ENCODE results near the gene HS2ST1.

The HS2ST1 gene

DNA sequence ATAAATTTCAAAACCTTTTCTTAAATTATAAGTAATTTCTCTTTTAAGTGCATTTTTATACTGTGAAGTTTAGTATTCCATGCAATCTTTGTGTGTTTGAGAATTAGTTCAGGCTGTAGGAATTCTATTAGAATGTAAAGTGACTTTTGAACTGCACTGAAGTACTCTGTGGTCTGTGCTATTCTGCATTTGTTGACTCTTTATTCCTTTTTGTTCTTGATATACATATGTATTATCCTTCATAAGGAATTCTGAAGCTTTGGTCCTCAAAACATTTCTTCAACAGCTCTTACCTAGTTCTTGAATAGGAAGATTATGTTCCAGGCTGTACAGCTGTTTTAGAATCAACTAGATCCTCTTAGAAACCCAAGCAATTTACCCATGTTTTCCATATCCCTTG lies 158.0 kb downstream of the HS2ST1 start:
- DNase-seq (ENCODE audit: low read depth) = no peak

DNA sequence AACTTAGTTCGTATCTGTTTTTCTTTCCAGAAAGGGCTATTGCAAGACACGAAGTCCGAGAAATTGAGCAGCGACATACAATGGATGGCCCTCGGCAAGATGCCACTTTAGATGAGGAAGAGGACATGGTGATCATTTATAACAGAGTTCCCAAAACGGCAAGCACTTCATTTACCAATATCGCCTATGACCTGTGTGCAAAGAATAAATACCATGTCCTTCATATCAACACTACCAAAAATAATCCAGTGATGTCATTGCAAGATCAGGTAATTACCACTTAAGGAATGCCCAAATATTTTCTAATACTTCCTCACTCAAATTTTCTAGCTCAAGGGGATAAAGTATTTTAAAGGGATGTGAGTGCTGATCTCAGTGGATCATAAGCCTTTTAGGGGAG lies 158.5 kb downstream of the HS2ST1 start:
- DNase-seq (ENCODE audit: low read depth) = no peak

GRCh38 chr1:87074001-87074795 lies 159.8 kb downstream of the HS2ST1 start:
- DNase-seq (ENCODE audit: low read depth) = no peak

GRCh38 chr1:87077959-87078639 lies 163.7 kb downstream of the HS2ST1 start:
- no peak for DNase-seq (ENCODE audit: low read depth)

GRCh38 chr1:87084244-87084836 lies 169.9 kb downstream of the HS2ST1 start:
- no peak for DNase-seq (ENCODE audit: low read depth)

DNA sequence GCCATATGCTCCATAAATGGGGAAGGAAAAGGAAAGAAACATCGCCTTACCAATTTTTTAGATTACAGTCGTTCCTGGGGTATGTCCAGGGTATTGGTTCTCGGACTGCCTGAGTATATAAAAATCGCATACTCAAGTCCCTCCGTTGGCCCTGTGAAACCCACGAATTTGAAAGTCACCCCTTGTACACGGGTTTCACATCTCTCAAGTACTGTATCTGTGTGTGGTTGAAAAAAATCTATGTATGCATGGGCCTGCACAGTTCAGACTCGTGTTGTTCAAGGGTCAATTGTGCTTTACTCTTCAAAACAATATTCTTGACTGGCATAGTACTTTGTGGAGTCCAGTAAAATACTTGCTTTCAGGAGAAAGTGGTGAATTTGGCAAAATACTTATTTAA lies 171.7 kb downstream of the HS2ST1 start:
- no peak for DNase-seq (ENCODE audit: low read depth)

- DNase-seq (ENCODE audit: low read depth) = no peak
These were observed 174.8 kb downstream of the HS2ST1 start for GRCh38 chr1:87089070-87089736.

GRCh38 chr1:87089823-87090222 lies 175.4 kb downstream of the HS2ST1 start:
- no peak for DNase-seq (ENCODE audit: low read depth)

GRCh38 chr1:87091425-87091824 lies 177.0 kb downstream of the HS2ST1 start:
- no peak for DNase-seq (ENCODE audit: low read depth)

DNA sequence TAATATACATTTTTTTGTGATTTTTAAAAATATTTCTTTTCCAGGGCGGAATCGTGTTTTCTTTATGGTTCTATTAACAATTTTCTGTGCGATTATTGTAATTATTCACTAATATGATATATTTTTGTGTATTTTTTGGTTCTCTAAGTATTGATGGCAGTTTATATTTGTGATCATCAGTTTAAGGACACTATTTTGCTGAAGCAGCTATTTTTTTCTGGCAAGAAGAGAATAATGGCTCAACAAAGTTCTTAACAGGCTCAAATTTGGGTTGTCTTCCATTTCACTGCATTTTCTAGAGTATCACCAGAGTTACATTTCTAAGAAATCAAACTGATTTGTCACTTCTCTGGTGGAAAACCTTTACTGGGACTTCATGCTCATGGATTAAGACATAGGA lies 178.4 kb downstream of the HS2ST1 start:
- DNase-seq (ENCODE audit: low read depth) = no peak

GRCh38 chr1:87093286-87093685 lies 178.9 kb downstream of the HS2ST1 start:
- no peak for DNase-seq (ENCODE audit: low read depth)

DNA sequence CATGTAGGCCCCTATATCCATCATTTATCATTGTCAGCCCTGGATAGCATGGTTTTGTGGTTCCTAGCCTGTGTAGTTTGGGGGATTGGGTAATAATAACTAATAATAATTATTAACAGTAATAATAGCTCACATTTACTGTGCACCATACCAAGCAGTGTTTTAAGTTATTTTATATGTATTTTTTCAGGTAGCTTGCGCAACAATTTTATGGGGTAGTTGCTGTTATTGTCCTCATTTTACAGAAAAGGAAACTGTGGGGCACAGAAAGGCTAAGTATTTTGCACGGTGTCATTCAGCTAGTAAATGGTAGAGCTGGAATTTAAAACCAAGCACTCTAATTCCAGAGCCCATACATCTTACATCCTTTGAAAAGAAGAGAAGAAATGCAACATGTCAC lies 179.8 kb downstream of the HS2ST1 start:
- no peak for DNase-seq (ENCODE audit: low read depth)

- DNase-seq (ENCODE audit: low read depth) = no peak
These were observed 185.8 kb downstream of the HS2ST1 start for GRCh38 chr1:87100271-87100670.

- no peak for DNase-seq (ENCODE audit: low read depth)
These were observed 188.6 kb downstream of the HS2ST1 start for GRCh38 chr1:87103074-87103473.

DNA sequence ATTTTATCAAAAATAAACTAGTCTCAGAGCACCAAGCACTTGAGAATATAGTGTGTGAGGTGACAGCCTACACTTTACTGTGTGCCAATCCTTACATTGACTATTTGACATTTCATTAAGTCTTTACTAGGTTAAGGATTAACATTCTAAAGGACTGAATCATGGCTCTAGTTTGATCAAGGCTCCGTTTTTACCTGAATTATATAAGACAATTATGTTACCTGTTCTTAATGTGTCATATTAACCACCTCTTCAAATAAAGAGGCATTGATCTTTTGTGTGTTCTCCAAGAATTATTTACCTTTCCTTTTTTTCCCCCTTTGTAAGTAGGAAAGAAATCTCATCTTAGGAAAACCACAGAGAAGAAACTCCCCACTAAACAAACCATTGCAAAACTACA lies 189.7 kb downstream of the HS2ST1 start:
- no peak for DNase-seq (ENCODE audit: low read depth)

- DNase-seq (ENCODE audit: low read depth) = no peak
These were observed 190.5 kb downstream of the HS2ST1 start for GRCh38 chr1:87104945-87105344.

GRCh38 chr1:87106144-87106543 lies 191.7 kb downstream of the HS2ST1 start:
- no peak for DNase-seq (ENCODE audit: low read depth)

DNA sequence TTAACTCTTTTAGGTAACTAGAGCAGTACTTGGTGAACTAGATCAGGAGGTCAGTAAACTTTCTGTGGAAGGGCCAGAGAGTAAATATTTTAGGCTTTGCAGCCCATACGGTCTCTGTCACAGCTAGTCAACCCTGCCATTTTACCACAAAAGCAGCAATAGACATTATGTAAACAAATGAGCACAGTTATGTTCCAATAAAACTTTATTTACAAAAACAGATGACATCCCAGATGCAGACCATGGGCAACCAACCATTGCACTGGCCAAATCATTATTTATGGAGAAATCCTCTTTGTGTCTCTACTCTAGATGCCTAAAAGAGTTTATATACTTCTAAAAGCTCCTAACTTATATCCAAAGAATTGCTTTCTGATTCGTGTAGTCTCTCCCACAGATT lies 192.4 kb downstream of the HS2ST1 start:
- DNase-seq (ENCODE audit: low read depth) = no peak

DNA sequence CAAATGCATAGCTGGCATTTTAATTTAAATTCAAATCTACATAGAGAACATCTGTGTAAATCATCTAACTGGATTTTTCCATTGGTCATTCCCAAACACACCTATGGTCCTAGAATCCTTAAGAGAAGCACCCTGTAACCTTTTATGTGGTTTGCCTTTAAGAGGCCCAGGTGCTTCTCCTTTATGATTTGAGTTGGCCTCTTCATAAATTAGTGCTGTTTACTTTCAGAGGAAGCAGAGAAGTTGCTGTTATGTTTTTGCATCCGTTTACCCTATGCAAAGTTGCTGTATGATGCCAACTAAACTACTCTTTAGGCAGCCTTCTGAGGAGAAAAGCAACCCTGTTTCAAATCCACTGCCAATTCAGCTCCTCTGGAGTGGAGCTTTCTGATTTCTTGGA lies 193.8 kb downstream of the HS2ST1 start:
- no peak for DNase-seq (ENCODE audit: low read depth)

DNA sequence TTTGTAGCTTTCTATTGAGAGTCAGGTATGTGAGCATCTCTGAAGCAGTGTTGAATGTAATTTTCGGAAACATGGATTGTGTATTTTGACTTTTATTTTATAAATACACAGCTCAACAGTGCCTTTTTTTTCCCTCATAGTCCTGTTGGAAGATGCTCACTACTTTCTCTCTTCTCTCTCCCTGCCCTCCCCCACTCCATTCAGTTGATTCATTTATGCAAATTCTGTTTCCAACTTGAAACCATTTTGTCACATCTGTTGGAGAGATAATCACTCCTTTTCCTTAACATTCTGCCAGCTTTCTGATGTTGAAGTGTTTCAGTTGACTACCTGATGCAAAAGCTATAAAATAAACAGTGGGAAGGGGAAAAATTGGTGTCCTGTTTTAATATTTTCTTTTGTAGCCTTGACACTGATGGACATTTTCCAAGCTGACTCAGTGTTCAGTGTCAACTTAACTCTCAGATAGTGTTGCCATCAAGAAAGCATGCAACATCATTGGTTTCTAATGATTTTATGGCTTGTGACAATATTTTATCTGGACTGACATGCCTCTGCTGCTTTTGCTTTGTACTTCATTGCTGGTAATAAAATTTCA lies 194.5 kb downstream of the HS2ST1 start:
- no peak for DNase-seq (ENCODE audit: low read depth)

GRCh38 chr1:87111659-87112371 lies 197.4 kb downstream of the HS2ST1 start:
- DNase-seq (ENCODE audit: low read depth) = no peak

DNA sequence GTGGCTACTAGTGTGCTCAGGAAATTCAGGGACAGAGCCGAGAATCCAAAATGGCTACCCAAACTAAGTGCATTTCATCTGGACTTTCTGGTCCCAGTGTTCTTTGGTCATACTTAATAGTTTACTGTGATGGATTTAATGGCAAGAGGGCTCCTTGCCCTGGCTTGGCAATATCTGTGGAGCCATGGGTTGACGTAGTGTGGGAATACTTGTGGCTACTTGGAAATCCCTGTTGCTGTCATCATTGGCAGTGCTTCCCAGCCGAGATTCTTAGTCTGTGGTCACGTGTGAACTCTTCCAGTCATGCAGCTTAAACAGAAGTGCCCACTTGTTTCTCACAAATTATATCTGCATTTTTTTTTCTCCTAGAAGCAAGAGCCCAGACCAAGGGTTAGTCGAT lies 198.9 kb downstream of the HS2ST1 start:
- DNase-seq (ENCODE audit: low read depth) = no peak

Data from fibroblast of the conjunctiva (primary cell).